Measurements from ENCODE around the gene UBR3.

The UBR3 gene

GRCh38 chr2:170087413-170087793 lies 260.1 kb downstream of the UBR3 start:
- no peak overlapping the region for H3K4me3 ChIP-seq (ENCODE audit: severe bottlenecking)
- no peaks in the 10 kb centered on the region for H3K9me3 ChIP-seq (ENCODE audit: severe bottlenecking)
- no peaks in the 10 kb centered on the region for H3K27me3 ChIP-seq (ENCODE audit: insufficient read depth, poor library complexity, severe bottlenecking)
- H3K36me3 ChIP-seq (ENCODE audit: low read depth), result no peaks in the 10 kb centered on the region
- DNase-seq (ENCODE audit: low spot score) (no peak), ATAC-seq (ENCODE audit: low read depth) (no peak)
- no peaks in the 10 kb centered on the region for H3K4me1 ChIP-seq (ENCODE audit: insufficient read depth, poor library complexity, severe bottlenecking)
- H3K27ac ChIP-seq (ENCODE audit: poor library complexity, severe bottlenecking), result no peak overlapping the region
- no peak for TF ChIP-seq CTCF (IDR thresholded peaks at IDR 0.05; ENCODE audit: poor library complexity, severe bottlenecking)

GRCh38 chr2:170088776-170089175 lies 261.5 kb downstream of the UBR3 start:
- no peak for TF ChIP-seq CTCF (IDR thresholded peaks at IDR 0.05; ENCODE audit: poor library complexity, severe bottlenecking)
- no peaks in the 10 kb centered on the region for H3K27me3 ChIP-seq (ENCODE audit: insufficient read depth, poor library complexity, severe bottlenecking)
- ATAC-seq (ENCODE audit: low read depth) (no peak), DNase-seq (ENCODE audit: low spot score) (no peak)
- no peak overlapping the region for H3K27ac ChIP-seq (ENCODE audit: poor library complexity, severe bottlenecking)
- no peak overlapping the region for H3K4me3 ChIP-seq (ENCODE audit: severe bottlenecking)
- no peaks in the 10 kb centered on the region for H3K9me3 ChIP-seq (ENCODE audit: severe bottlenecking)
- no peaks in the 10 kb centered on the region for H3K4me1 ChIP-seq (ENCODE audit: insufficient read depth, poor library complexity, severe bottlenecking)
- H3K36me3 ChIP-seq (ENCODE audit: low read depth), result no peaks in the 10 kb centered on the region

GRCh38 chr2:170090229-170090628 lies 263.0 kb downstream of the UBR3 start:
- Histone ChIP-seq H3K27ac (ENCODE audit: poor library complexity, severe bottlenecking) (no peak overlapping the region), H3K36me3 (ENCODE audit: low read depth) (no peaks in the 10 kb centered on the region), H3K9me3 (ENCODE audit: severe bottlenecking) (no peaks in the 10 kb centered on the region), H3K4me1 (ENCODE audit: insufficient read depth, poor library complexity, severe bottlenecking) (no peaks in the 10 kb centered on the region), H3K4me3 (ENCODE audit: severe bottlenecking) (no peak overlapping the region), H3K27me3 (ENCODE audit: insufficient read depth, poor library complexity, severe bottlenecking) (no peaks in the 10 kb centered on the region)
- ATAC-seq (ENCODE audit: low read depth) (no peak), DNase-seq (ENCODE audit: low spot score) (no peak)
- TF ChIP-seq CTCF (IDR thresholded peaks at IDR 0.05; ENCODE audit: poor library complexity, severe bottlenecking), result no peak

DNA sequence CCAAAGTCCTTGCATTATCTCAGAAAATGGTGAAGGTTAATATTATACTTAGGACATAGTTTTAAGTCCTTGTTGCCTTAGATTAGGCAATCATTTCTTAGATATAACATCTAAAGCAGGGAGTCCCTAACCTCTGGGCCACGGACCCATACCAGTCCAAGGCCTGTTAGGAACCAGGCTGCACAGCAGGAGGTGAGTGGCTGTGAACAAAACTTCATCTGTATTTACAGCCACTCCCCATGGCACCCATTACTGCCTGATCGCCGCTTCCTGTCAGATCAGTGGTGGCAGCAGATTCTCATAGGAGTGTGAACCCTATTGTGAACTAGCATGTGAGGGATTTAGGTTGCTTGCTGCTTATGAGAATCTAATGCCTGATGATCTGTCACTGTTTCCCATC lies 264.2 kb downstream of the UBR3 start:
- Histone ChIP-seq H3K36me3 (ENCODE audit: low read depth) (no peaks in the 10 kb centered on the region), H3K9me3 (ENCODE audit: severe bottlenecking) (no peaks in the 10 kb centered on the region), H3K4me3 (ENCODE audit: severe bottlenecking) (no peak overlapping the region), H3K4me1 (ENCODE audit: insufficient read depth, poor library complexity, severe bottlenecking) (no peaks in the 10 kb centered on the region), H3K27ac (ENCODE audit: poor library complexity, severe bottlenecking) (no peak overlapping the region), H3K27me3 (ENCODE audit: insufficient read depth, poor library complexity, severe bottlenecking) (no peaks in the 10 kb centered on the region)
- no peak for TF ChIP-seq CTCF (IDR thresholded peaks at IDR 0.05; ENCODE audit: poor library complexity, severe bottlenecking)
- no peak for DNase-seq (ENCODE audit: low spot score)
- no peak for ATAC-seq (ENCODE audit: low read depth)

DNA sequence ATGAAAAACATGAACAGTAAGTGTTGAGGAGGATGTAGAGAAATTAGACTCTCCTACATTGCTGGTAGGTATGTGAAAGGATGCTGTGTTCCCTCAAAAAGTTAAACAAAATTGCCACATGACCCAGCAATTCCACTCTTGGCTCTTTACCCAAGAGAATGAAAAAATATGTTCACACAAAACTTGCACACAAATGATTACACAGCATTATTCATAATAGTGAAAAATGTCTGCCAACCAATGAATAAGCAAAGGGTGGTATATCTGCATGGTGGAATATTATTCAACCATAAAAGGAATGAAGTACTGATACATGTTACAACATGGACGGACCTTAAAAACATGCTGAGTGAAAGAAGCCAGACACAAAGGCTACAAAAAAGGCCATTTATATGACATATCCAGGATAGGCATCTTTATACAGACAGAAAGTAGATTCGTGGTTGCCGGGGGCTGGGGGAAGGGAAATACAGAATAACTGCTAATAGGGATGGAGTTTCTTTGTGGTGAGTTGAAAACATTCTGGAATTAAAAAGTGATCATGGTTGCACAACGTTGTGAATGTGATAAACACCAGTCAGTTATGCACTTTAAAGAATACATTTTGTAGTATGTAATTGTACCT lies 265.3 kb downstream of the UBR3 start:
- DNase-seq (ENCODE audit: low spot score) (no peak), ATAC-seq (ENCODE audit: low read depth) (no peak)
- Histone ChIP-seq H3K27ac (ENCODE audit: poor library complexity, severe bottlenecking) (no peak overlapping the region), H3K36me3 (ENCODE audit: low read depth) (no peaks in the 10 kb centered on the region), H3K4me1 (ENCODE audit: insufficient read depth, poor library complexity, severe bottlenecking) (no peaks in the 10 kb centered on the region), H3K27me3 (ENCODE audit: insufficient read depth, poor library complexity, severe bottlenecking) (no peaks in the 10 kb centered on the region), H3K9me3 (ENCODE audit: severe bottlenecking) (no peaks in the 10 kb centered on the region), H3K4me3 (ENCODE audit: severe bottlenecking) (no peak overlapping the region)
- TF ChIP-seq CTCF (IDR thresholded peaks at IDR 0.05; ENCODE audit: poor library complexity, severe bottlenecking), result no peak

All from RWPE2 (cell line).